ENCODE data around the gene HHIP. TPM values are rescaled to one million over a fixed set of nuclear protein-coding genes. Genes with fewer than 3 reads are reported as not detected.

HHIP gene
- total RNA-seq, 1 donor from 2014 or later: not detected

- no peak for ATAC-seq
Measured at GRCh38 chr4:144709159-144709558, 63.2 kb downstream of the HHIP start.

- peak; percentile 59 for ATAC-seq
Measured at GRCh38 chr4:144709793-144710525, 64.0 kb downstream of the HHIP start.

- ATAC-seq: no peak
Measured at GRCh38 chr4:144710526-144710912, 64.6 kb downstream of the HHIP start.

- no peak for ATAC-seq
Measured at GRCh38 chr4:144711700-144712456, 65.9 kb downstream of the HHIP start.

- no peak for ATAC-seq
Measured at GRCh38 chr4:144712775-144713174, 66.8 kb downstream of the HHIP start.

- ATAC-seq: no peak
Measured at GRCh38 chr4:144714166-144714565, 68.2 kb downstream of the HHIP start.

GRCh38 chr4:144715230-144715629 lies 69.3 kb downstream of the HHIP start:
- no peak for ATAC-seq

- no peak for ATAC-seq
Measured at GRCh38 chr4:144716778-144717177, 70.8 kb downstream of the HHIP start.

- ATAC-seq: no peak
Measured at GRCh38 chr4:144718958-144719512, 73.1 kb downstream of the HHIP start.

GRCh38 chr4:144720491-144720890 lies 74.5 kb downstream of the HHIP start:
- no peak for ATAC-seq

GRCh38 chr4:144721994-144722393 lies 76.0 kb downstream of the HHIP start:
- ATAC-seq: no peak

GRCh38 chr4:144723471-144723870 lies 77.5 kb downstream of the HHIP start:
- no peak for ATAC-seq

GRCh38 chr4:144729175-144729574 lies 83.2 kb downstream of the HHIP start:
- no peak for ATAC-seq

- no peak for ATAC-seq
Measured at GRCh38 chr4:144732584-144733428, 86.8 kb downstream of the HHIP start.

GRCh38 chr4:144733566-144733965 lies 87.6 kb downstream of the HHIP start:
- ATAC-seq: no peak

GRCh38 chr4:144734522-144734921 lies 88.6 kb downstream of the HHIP start:
- no peak for ATAC-seq

- no peak for ATAC-seq
Measured at GRCh38 chr4:144738649-144739048, 92.7 kb downstream of the HHIP start.

GRCh38 chr4:144739511-144740033 lies 93.6 kb downstream of the HHIP start:
- ATAC-seq: no peak

- no peak for ATAC-seq
Measured at GRCh38 chr4:144740316-144740715, 94.4 kb downstream of the HHIP start.

GRCh38 chr4:144748814-144749555 lies 103.0 kb downstream of the HHIP start:
- ATAC-seq: no peak

- no peak for ATAC-seq
Measured at GRCh38 chr4:144750348-144750747, 104.4 kb downstream of the HHIP start.
